Measurements from ENCODE around the gene TRPM5.

The TRPM5 gene

GRCh38 chr11:2415171-2415570, 29.1 kb downstream of the TRPM5 start:
- H3K79me1 ChIP-seq (replicated peaks; ENCODE audit: low read length, poor library complexity, severe bottlenecking), result no peaks in the 10 kb centered on the region
- H3K27me3 ChIP-seq (ENCODE audit: control insufficient read depth in 1 of 2, insufficient read depth in 1 of 2, low read length in 2 of 2), result peaks cover 9 to 25% of the 10 kb centered on the region in 2 experiments
- no peak overlapping the region for H2BK15ac ChIP-seq (ENCODE audit: low read depth, poor library complexity, severe bottlenecking)
- H3K23ac ChIP-seq (ENCODE audit: low read length in 2 of 2), result no peak overlapping the region
- no peak overlapping the region for H2BK12ac ChIP-seq (ENCODE audit: low read length in 2 of 2)
- H2AK5ac ChIP-seq (ENCODE audit: low read length, severe bottlenecking), result no peak overlapping the region
- H3K18ac ChIP-seq (ENCODE audit: low read depth in 1 of 2, low read length in 2 of 2), result no peak overlapping the region
- no peak for DNase-seq
- 92% methylated on average over 28 of the region's 28 CpGs for WGBS
- H4K8ac ChIP-seq (ENCODE audit: low read length), result no peak overlapping the region
- no peaks in the 10 kb centered on the region for H3K9me3 ChIP-seq (ENCODE audit: control insufficient read depth, low read length)
- H3K36me3 ChIP-seq (ENCODE audit: control insufficient read depth in 1 of 2, insufficient read depth in 2 of 2, low read depth in 1 of 2, low read length in 2 of 2), result no peaks in the 10 kb centered on the region
- H3K27ac ChIP-seq (ENCODE audit: low read length, poor library complexity, severe bottlenecking), result no peak overlapping the region
- no peak overlapping the region for H3K4me3 ChIP-seq (ENCODE audit: insufficient read depth in 1 of 2, low read depth in 1 of 2, low read length in 2 of 2)
- H3K4me2 ChIP-seq (ENCODE audit: low read length, poor library complexity, severe bottlenecking), result no peak overlapping the region
- peaks cover 4% of the 10 kb centered on the region for H3K4me1 ChIP-seq (ENCODE audit: control insufficient read depth, insufficient read depth, low read depth, low read length)
- H3K4ac ChIP-seq (ENCODE audit: low read depth in 1 of 2, low read length in 2 of 2), result no peak overlapping the region
- H3K14ac ChIP-seq (ENCODE audit: low read length in 2 of 2), result no peak overlapping the region
- H2BK5ac ChIP-seq (ENCODE audit: low read depth, low read length, poor library complexity, severe bottlenecking), result no peak overlapping the region
- H4K91ac ChIP-seq (ENCODE audit: low read length), result no peak overlapping the region
- no peak overlapping the region for H2AFZ ChIP-seq (ENCODE audit: low read depth, low read length)
- H3K9ac ChIP-seq (ENCODE audit: low read length), result no peak overlapping the region
- H2BK120ac ChIP-seq (ENCODE audit: low read depth, low read length), result no peak overlapping the region

GRCh38 chr11:2414616-2415015, 29.7 kb downstream of the TRPM5 start:
- WGBS, result 92% methylated on average over 35 of the region's 35 CpGs
- Histone ChIP-seq H3K9me3 (ENCODE audit: control insufficient read depth, low read length) (no peaks in the 10 kb centered on the region), H3K18ac (ENCODE audit: low read depth in 1 of 2, low read length in 2 of 2) (no peak overlapping the region), H3K4me3 (ENCODE audit: insufficient read depth in 1 of 2, low read depth in 1 of 2, low read length in 2 of 2) (no peak overlapping the region), H2BK12ac (ENCODE audit: low read length in 2 of 2) (no peak overlapping the region), H2AK5ac (ENCODE audit: low read length, severe bottlenecking) (no peak overlapping the region), H2BK120ac (ENCODE audit: low read depth, low read length) (no peak overlapping the region), H3K4ac (ENCODE audit: low read depth in 1 of 2, low read length in 2 of 2) (no peak overlapping the region), H3K4me2 (ENCODE audit: low read length, poor library complexity, severe bottlenecking) (no peak overlapping the region), H3K9ac (ENCODE audit: low read length) (no peak overlapping the region), H2AFZ (ENCODE audit: low read depth, low read length) (no peak overlapping the region), H2BK5ac (ENCODE audit: low read depth, low read length, poor library complexity, severe bottlenecking) (no peak overlapping the region), H4K8ac (ENCODE audit: low read length) (no peak overlapping the region), H4K91ac (ENCODE audit: low read length) (no peak overlapping the region), H3K79me1 (replicated peaks; ENCODE audit: low read length, poor library complexity, severe bottlenecking) (no peaks in the 10 kb centered on the region), H3K36me3 (ENCODE audit: control insufficient read depth in 1 of 2, insufficient read depth in 2 of 2, low read depth in 1 of 2, low read length in 2 of 2) (no peaks in the 10 kb centered on the region), H3K27me3 (ENCODE audit: control insufficient read depth in 1 of 2, insufficient read depth in 1 of 2, low read length in 2 of 2) (peaks cover 15 to 31% of the 10 kb centered on the region in 2 experiments), H3K4me1 (ENCODE audit: control insufficient read depth, insufficient read depth, low read depth, low read length) (no peaks in the 10 kb centered on the region), H3K23ac (ENCODE audit: low read length in 2 of 2) (no peak overlapping the region), H3K27ac (ENCODE audit: low read length, poor library complexity, severe bottlenecking) (no peak overlapping the region), H2BK15ac (ENCODE audit: low read depth, poor library complexity, severe bottlenecking) (no peak overlapping the region), H3K14ac (ENCODE audit: low read length in 2 of 2) (no peak overlapping the region)
- no peak for DNase-seq

- no peak overlapping the region for H3K4ac ChIP-seq (ENCODE audit: low read depth in 1 of 2, low read length in 2 of 2)
- H2BK15ac ChIP-seq (ENCODE audit: low read depth, poor library complexity, severe bottlenecking), result no peak overlapping the region
- WGBS, result 91% methylated on average over 43 of the region's 43 CpGs
- H2AFZ ChIP-seq (ENCODE audit: low read depth, low read length), result no peak overlapping the region
- no peak overlapping the region for H3K14ac ChIP-seq (ENCODE audit: low read length in 2 of 2)
- H3K18ac ChIP-seq (ENCODE audit: low read depth in 1 of 2, low read length in 2 of 2), result no peak overlapping the region
- no peak overlapping the region for H2BK120ac ChIP-seq (ENCODE audit: low read depth, low read length)
- H4K91ac ChIP-seq (ENCODE audit: low read length), result no peak overlapping the region
- no peak overlapping the region for H4K8ac ChIP-seq (ENCODE audit: low read length)
- H3K4me2 ChIP-seq (ENCODE audit: low read length, poor library complexity, severe bottlenecking), result no peak overlapping the region
- H3K36me3 ChIP-seq (ENCODE audit: control insufficient read depth in 1 of 2, insufficient read depth in 2 of 2, low read depth in 1 of 2, low read length in 2 of 2), result no peaks in the 10 kb centered on the region
- no peaks in the 10 kb centered on the region for H3K79me1 ChIP-seq (replicated peaks; ENCODE audit: low read length, poor library complexity, severe bottlenecking)
- H2BK12ac ChIP-seq (ENCODE audit: low read length in 2 of 2), result no peak overlapping the region
- H3K9ac ChIP-seq (ENCODE audit: low read length), result no peak overlapping the region
- H3K9me3 ChIP-seq (ENCODE audit: control insufficient read depth, low read length), result no peaks in the 10 kb centered on the region
- H3K23ac ChIP-seq (ENCODE audit: low read length in 2 of 2), result no peak overlapping the region
- H2AK5ac ChIP-seq (ENCODE audit: low read length, severe bottlenecking), result no peak overlapping the region
- H3K4me3 ChIP-seq (ENCODE audit: insufficient read depth in 1 of 2, low read depth in 1 of 2, low read length in 2 of 2), result no peak overlapping the region
- H3K27me3 ChIP-seq (ENCODE audit: control insufficient read depth in 1 of 2, insufficient read depth in 1 of 2, low read length in 2 of 2), result peaks cover 21 to 37% of the 10 kb centered on the region in 2 experiments
- H3K27ac ChIP-seq (ENCODE audit: low read length, poor library complexity, severe bottlenecking), result no peak overlapping the region
- no peak for DNase-seq
- H3K4me1 ChIP-seq (ENCODE audit: control insufficient read depth, insufficient read depth, low read depth, low read length), result no peaks in the 10 kb centered on the region
- H2BK5ac ChIP-seq (ENCODE audit: low read depth, low read length, poor library complexity, severe bottlenecking), result no peak overlapping the region
Observed at GRCh38 chr11:2413742-2414579, 30.4 kb downstream of the TRPM5 start.

GRCh38 chr11:2412323-2412722, 32.0 kb downstream of the TRPM5 start:
- Histone ChIP-seq H3K4me1 (ENCODE audit: control insufficient read depth, insufficient read depth, low read depth, low read length) (no peaks in the 10 kb centered on the region), H3K4me2 (ENCODE audit: low read length, poor library complexity, severe bottlenecking) (no peak overlapping the region), H3K18ac (ENCODE audit: low read depth in 1 of 2, low read length in 2 of 2) (no peak overlapping the region), H2BK12ac (ENCODE audit: low read length in 2 of 2) (no peak overlapping the region), H4K8ac (ENCODE audit: low read length) (no peak overlapping the region), H2AFZ (ENCODE audit: low read depth, low read length) (no peak overlapping the region), H2AK5ac (ENCODE audit: low read length, severe bottlenecking) (no peak overlapping the region), H3K4ac (ENCODE audit: low read depth in 1 of 2, low read length in 2 of 2) (no peak overlapping the region), H3K79me1 (replicated peaks; ENCODE audit: low read length, poor library complexity, severe bottlenecking) (no peaks in the 10 kb centered on the region), H3K27ac (ENCODE audit: low read length, poor library complexity, severe bottlenecking) (no peak overlapping the region), H3K9me3 (ENCODE audit: control insufficient read depth, low read length) (no peaks in the 10 kb centered on the region), H3K14ac (ENCODE audit: low read length in 2 of 2) (no peak overlapping the region), H3K4me3 (ENCODE audit: insufficient read depth in 1 of 2, low read depth in 1 of 2, low read length in 2 of 2) (no peak overlapping the region), H2BK120ac (ENCODE audit: low read depth, low read length) (no peak overlapping the region), H3K23ac (ENCODE audit: low read length in 2 of 2) (no peak overlapping the region), H2BK15ac (ENCODE audit: low read depth, poor library complexity, severe bottlenecking) (no peak overlapping the region), H3K9ac (ENCODE audit: low read length) (no peak overlapping the region), H3K27me3 (ENCODE audit: control insufficient read depth in 1 of 2, insufficient read depth in 1 of 2, low read length in 2 of 2) (peaks cover 38 to 48% of the 10 kb centered on the region in 2 experiments), H3K36me3 (ENCODE audit: control insufficient read depth in 1 of 2, insufficient read depth in 2 of 2, low read depth in 1 of 2, low read length in 2 of 2) (no peaks in the 10 kb centered on the region), H2BK5ac (ENCODE audit: low read depth, low read length, poor library complexity, severe bottlenecking) (no peak overlapping the region), H4K91ac (ENCODE audit: low read length) (peak overlapping the region; percentile 76)
- DNase-seq, result no peak
- WGBS, result 80% methylated on average over 6 of the region's 6 CpGs
